Fibroblast of the aortic adventitia (primary cell): Measurements from ENCODE around the gene TM4SF18. TPM values are rescaled to one million over a fixed set of nuclear protein-coding genes. Genes with fewer than 3 reads are reported as not detected.
A peak's percentile ranks its signal among the peaks of the same experiment; 100 is the strongest.

Experiments
- DNase-seq: peaks from one replicate; pipeline ENCODE4 v3.0.0-alpha.2; 2010; ENCODE audit warnings: low read depth
- H3K4me3 ChIP-seq: 2 replicates; pipeline ENCODE4 v1.5.1; 2011; ENCODE audit warnings: low read depth, mild to moderate bottlenecking, control low read depth, low read length, moderate library complexity
- CTCF ChIP-seq: IDR thresholded peaks from 2 replicates; pipeline ENCODE4 v1.5.1; 2011; ENCODE audit warnings: mild to moderate bottlenecking, low read length, control low read depth, inconsistent platforms; ENCODE audit not compliant: insufficient read depth
- total RNA-seq: library from RNA; depleted of rRNA; stranded (reverse); fragments of >200 nt; gene quantifications from 2 replicates; pipeline ENCODE4 v1.2.3, GENCODE V29; 2012; ENCODE audit warnings: low replicate concordance

Gene TM4SF18
- total RNA-seq, 1 donor = 0.27 TPM

GRCh38 chr3:149356044-149356592 lies 22.7 kb upstream of the TM4SF18 start:
- H3K4me3 ChIP-seq = no peak overlapping the region
- no peak for TF ChIP-seq CTCF
- DNase-seq = no peak

- no peak overlapping the region for H3K4me3 ChIP-seq
- TF ChIP-seq CTCF = no peak
- no peak for DNase-seq
These were observed 20.2 kb upstream of the TM4SF18 start for GRCh38 chr3:149353581-149354184.

GRCh38 chr3:149352556-149352955 lies 19.1 kb upstream of the TM4SF18 start:
- no peak overlapping the region for H3K4me3 ChIP-seq
- peak; percentile 64 for DNase-seq
- TF ChIP-seq CTCF = peak; percentile 75

- DNase-seq = no peak
- TF ChIP-seq CTCF = no peak
- H3K4me3 ChIP-seq = no peak overlapping the region
These were observed 10.5 kb upstream of the TM4SF18 start for GRCh38 chr3:149343951-149344350.

- no peak overlapping the region for H3K4me3 ChIP-seq
- peak; percentile 67 for DNase-seq
- TF ChIP-seq CTCF = no peak
These were observed 9.3 kb upstream of the TM4SF18 start for GRCh38 chr3:149342413-149343380.

- DNase-seq = no peak
- no peak for TF ChIP-seq CTCF
- no peak overlapping the region for H3K4me3 ChIP-seq
These were observed 7.0 kb upstream of the TM4SF18 start for GRCh38 chr3:149340310-149340933.
